Choroid plexus epithelial cell (primary cell): ENCODE data around the gene DPPA2.

Experiments
- DNase-seq: peaks from one replicate; pipeline ENCODE4 v3.0.0-alpha.2; 2010; ENCODE audit warnings: low read depth
- H3K4me3 ChIP-seq: 2 replicates; pipeline ENCODE4 v1.5.1; 2011; ENCODE audit warnings: low read depth, mild to moderate bottlenecking, control low read depth, low read length, moderate library complexity
- TF ChIP-seq, protein P1 (sequence below): conservative IDR thresholded peaks from 2 replicates; pipeline ENCODE4 v1.5.1; 2011; ENCODE audit warnings: low read depth, mild to moderate bottlenecking, control low read depth, inconsistent platforms, low read length, moderate library complexity

Gene DPPA2

DNA sequence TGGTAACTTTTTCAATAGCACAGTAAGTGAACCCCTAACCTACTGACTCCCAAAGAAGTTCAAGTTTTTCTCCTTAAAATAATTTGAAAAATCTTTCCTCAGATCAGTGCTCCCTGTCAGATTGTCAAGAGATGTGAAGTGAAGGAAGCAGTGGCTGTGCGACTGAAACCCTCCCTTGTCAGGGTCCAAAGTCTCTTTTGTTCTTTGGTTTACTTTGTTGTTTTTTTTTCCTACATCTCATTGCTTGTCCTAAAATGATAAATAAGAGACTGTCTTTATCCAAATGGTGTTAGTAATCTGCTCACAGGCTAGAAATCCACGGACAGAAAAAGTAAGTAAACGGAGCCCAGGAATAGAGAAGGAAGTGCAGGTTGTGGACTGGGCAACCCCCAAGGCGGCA is 22.0 kb upstream of the DPPA2 start:
- TF ChIP-seq, protein P1, sequence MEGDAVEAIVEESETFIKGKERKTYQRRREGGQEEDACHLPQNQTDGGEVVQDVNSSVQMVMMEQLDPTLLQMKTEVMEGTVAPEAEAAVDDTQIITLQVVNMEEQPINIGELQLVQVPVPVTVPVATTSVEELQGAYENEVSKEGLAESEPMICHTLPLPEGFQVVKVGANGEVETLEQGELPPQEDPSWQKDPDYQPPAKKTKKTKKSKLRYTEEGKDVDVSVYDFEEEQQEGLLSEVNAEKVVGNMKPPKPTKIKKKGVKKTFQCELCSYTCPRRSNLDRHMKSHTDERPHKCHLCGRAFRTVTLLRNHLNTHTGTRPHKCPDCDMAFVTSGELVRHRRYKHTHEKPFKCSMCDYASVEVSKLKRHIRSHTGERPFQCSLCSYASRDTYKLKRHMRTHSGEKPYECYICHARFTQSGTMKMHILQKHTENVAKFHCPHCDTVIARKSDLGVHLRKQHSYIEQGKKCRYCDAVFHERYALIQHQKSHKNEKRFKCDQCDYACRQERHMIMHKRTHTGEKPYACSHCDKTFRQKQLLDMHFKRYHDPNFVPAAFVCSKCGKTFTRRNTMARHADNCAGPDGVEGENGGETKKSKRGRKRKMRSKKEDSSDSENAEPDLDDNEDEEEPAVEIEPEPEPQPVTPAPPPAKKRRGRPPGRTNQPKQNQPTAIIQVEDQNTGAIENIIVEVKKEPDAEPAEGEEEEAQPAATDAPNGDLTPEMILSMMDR: no peak
- no peak overlapping the region for H3K4me3 ChIP-seq
- DNase-seq: no peak

DNA sequence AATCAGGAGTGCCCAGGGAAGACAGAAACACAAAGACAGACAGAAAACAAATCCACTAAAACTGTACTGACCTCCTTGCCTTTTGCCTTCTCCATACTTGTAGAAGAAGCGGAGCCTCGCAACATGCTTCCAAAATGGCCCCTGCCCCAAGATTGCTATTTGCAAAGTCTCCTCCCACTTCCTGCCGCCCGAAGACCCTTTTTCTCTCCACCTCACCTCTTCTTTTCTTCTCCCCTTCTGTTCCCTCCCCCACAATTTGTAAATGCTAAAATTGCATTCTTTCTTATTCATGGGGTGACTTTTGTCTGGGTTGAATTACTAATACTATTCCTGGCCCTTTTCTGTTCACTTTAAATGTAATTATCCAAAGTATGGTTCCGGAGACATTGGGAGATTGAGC is 21.1 kb upstream of the DPPA2 start, which contains the start of gene DPPA4:
DPPA4 (minus strand) TSS at position 154 of the 400 bp plus-strand sequence; CDS start at position 125, 29 bp downstream.
- TF ChIP-seq, protein P1: no peak
- peak within 1 kb of the TSS; percentile 54 for H3K4me3 ChIP-seq
- peak; percentile 38 for DNase-seq

DNA sequence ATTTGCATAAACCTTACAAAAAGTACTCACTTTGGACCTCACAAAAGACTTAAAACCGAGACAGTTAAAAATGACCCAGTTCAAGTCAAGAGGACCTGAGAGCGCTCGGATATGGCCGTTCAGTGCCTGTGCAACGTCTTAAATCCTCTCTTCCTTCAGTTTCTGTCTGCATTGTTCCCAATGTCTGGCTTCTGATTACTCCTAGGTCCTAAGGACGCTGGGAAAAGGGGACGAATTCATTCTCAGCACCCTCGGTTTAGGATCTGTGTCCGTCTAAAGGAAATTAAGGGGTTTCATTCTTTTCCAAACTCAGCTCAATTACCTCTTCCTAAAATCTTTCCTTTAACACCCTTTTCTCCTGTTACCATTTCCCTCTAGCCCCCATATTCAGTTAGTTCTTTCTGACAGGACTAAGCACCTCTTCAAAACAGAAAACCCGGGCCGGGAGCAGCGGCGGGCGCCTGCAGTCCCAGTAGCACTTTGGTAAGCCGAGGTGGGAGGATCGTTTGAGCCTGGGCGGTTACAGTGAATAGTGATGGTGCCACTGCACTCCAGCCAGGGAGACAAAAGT is 20.1 kb upstream of the DPPA2 start:
- H3K4me3 ChIP-seq: peak overlapping the region; percentile 54
- peak; percentile 68 for DNase-seq
- TF ChIP-seq, protein P1: no peak

DNA sequence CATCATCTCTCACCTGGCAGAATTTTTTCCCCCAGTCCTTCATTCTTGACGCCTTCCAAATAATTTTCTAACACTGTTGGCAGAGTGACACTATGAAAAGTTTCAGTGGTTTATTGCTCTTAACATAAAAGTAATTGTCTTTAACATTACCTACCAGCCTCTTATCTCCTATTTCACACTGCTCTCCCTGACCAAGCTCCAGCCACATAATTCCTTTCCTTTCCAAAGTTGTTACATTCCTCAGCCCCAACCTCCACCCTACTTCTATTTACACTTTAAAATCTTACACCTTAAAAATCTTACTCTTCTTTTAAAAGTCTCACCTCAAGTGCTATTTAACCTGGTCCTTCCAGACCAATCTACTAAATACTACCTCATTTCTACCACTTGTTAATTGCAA is 18.3 kb upstream of the DPPA2 start:
- no peak for DNase-seq
- H3K4me3 ChIP-seq: no peak overlapping the region
- TF ChIP-seq, protein P1: no peak

DNA sequence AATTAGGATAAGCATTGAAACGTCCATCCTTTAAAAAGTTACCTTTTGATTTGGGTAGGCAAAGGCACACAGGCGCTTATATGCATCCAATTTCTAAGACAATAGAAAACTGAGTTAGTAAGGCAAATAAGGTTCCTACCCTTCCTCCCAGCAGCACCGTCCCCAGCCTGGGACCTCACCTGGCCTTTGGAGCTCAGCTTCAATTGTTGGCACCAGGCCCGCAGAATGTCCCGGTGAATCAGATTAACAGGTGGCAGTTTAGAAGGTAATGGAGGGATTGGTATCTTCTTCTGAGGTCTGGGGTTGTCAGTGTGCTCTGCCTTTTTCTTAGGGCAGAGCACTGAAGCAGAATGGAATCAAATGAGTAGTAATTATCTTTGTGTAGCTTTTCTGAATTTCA is 15.4 kb upstream of the DPPA2 start:
- no peak for DNase-seq
- TF ChIP-seq, protein P1: no peak
- H3K4me3 ChIP-seq: no peak overlapping the region

DNA sequence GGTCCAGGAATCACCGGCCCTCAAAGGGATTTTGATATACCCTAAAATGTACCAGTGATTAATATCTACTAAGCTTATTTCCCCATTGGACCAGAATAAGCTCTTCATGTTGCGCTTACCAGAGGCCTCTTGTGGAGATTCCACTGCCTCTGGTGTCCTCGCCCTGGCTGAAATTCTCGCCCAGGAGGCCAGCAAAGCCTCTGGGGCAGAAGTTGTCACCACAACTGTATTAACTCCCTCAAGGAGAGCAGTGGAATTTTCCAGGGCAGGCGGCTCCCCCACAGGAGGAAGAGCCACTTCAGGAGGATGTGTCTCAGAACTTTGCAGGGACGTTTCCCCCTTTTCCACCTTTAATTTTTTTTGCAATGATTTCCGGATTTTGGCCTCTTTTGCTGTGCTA is 14.1 kb upstream of the DPPA2 start:
- H3K4me3 ChIP-seq: no peak overlapping the region
- TF ChIP-seq, protein P1: no peak
- no peak for DNase-seq

DNA sequence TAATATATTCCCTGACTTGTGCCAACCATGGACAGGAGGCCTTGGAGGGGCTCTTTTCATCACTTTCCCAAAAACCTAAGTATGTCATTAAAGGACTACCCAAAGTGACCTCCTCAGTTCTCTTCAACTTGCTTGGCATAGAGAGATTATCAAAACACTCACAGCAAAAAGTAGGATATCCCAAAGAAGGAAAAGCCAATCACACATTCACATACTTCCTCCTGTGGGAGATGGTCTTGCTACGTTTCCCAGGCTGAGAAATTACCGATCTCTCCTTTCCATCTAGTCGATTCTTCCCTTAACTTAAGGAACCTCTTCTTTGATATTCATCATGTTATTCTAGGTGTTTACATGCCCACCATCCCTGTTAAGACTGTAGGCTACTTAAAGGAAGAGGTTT is 11.9 kb upstream of the DPPA2 start:
- TF ChIP-seq, protein P1: no peak
- no peak overlapping the region for H3K4me3 ChIP-seq
- no peak for DNase-seq
